Activated CD8-positive, alpha-beta memory T cell treated with anti-CD3 and anti-CD28 coated beads, Interleukin-2, amount 50 U/mL, for 4 hours (primary cell): Measurements from ENCODE around the gene RPL18.

ENCODE experiments used
- DNase-seq: peaks from one replicate; pipeline ENCODE4 v3.0.0-alpha.2; 2020

The RPL18 gene

DNA sequence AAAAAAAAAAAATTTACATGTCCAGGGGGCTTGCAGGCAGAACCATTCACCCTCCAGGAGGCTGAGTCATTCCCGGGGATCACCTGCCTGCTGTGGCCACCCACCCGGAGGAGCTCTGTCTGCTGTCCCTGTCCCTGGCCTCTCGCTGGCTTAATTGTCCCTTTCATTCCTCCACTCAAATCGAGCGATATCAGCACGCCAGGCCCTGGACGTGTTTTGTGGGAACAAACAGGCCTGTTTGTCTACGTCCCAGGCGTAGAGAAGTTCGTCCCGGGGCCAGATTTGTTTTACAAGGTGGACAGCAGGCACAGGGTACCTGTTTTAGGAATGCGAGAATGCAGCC is 45.8 kb downstream of the RPL18 start:
- no peak for DNase-seq

DNA sequence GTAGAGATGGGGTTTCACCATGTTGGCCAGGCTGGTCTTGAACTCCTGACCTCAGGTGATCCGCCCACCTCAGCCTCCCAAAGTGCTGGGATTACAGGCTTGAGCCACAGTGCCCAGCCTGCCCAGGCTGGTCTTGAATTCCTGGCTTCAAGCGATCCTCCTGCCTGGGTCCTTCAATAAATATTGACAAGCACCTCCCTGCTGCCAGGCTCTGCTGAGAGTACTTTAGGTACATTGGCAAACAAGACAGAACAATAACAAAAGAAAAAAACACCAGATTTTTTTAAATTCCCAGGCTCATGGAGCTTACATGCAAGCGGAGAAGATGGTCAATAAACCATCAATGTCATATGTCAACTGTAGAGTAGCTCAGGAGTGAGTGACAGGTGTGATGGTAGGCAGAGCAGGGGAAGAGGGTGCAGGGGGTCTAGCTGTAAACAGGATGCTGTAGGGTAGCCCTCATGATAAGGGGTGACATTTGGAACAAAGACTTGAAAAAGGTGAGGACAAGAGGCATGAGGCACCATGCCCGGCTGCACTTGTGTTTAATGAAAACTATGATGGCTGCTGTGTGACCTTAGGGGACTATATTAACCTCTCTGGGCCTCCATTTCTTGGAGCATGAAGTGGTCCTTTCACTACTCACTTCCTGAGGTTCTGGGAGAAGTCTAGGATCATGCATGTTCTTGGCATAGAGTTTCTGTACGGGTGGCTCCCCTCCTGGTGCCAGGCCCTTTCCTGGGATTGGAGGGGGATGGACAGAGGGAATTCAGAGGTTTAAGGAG is 47.4 kb downstream of the RPL18 start:
- DNase-seq, result no peak

DNA sequence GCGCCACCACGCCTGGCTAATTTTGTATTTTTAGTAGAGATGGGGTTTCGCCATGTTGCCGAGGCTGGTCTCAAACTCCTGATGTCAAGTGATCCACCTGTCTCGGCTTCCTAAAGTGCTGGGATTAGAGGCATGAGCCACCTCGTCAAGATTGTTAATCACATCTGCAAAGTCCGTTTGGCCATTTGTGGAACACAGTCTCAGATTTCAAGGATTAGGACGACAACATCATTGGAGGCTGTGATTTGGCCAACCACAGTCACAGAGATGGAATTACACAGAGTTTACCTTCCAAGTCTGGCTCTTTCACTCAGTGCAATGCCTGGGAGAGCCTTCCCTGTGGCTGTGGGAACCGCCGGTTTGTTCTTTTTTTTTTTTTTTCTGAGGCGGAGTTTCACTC is 49.2 kb downstream of the RPL18 start:
- no peak for DNase-seq

DNA sequence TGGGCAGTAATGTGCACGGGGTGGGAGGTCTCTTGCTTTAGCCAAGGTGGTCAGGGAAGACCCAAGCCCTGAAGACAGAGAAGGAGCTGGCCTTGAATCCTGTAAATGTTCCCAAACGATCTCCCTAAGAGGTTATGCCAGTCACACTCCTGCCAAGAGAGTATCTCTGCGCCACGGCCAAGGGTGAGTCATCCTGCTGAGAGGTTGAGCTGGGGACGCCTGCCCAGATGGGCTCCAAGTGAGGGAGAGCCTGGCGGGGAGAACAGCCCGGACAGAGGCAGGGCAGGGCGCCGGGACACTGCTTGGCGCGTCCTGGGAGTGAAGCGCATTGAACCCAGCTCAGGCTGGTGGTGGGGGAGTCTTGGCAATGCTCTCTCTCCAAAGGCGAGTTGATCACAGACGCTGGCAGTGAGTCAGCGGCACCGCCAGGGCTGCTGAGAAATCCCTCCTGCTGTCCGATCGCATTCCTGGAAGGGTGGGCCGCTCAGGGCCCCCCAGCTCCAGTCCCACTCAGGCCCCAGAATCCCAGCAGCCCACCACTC is 50.6 kb downstream of the RPL18 start:
- DNase-seq, result no peak
